WI38 (cell line): ENCODE results near the gene USPL1.
"Not testable (repeated sequence)": the region's sequence is repeated elsewhere in the genome, so short reads cannot be mapped to it uniquely, and the experiment has no call there.

ENCODE experiments used
- H3K4me3 ChIP-seq: 2 replicates; pipeline ENCODE4 v1.5.1; 2011; ENCODE audit warnings: low read depth, mild to moderate bottlenecking, control low read depth, low read length
- TF ChIP-seq, protein P1 (sequence below): IDR thresholded peaks from 2 replicates; pipeline ENCODE4 v1.5.1; 2012; ENCODE audit warnings: low read depth, mild to moderate bottlenecking, control low read depth, low read length

Gene USPL1

GRCh38 chr13:30600496-30600895 is 17.2 kb upstream of the USPL1 start:
- H3K4me3 ChIP-seq: no peak overlapping the region
- TF ChIP-seq, protein P1, sequence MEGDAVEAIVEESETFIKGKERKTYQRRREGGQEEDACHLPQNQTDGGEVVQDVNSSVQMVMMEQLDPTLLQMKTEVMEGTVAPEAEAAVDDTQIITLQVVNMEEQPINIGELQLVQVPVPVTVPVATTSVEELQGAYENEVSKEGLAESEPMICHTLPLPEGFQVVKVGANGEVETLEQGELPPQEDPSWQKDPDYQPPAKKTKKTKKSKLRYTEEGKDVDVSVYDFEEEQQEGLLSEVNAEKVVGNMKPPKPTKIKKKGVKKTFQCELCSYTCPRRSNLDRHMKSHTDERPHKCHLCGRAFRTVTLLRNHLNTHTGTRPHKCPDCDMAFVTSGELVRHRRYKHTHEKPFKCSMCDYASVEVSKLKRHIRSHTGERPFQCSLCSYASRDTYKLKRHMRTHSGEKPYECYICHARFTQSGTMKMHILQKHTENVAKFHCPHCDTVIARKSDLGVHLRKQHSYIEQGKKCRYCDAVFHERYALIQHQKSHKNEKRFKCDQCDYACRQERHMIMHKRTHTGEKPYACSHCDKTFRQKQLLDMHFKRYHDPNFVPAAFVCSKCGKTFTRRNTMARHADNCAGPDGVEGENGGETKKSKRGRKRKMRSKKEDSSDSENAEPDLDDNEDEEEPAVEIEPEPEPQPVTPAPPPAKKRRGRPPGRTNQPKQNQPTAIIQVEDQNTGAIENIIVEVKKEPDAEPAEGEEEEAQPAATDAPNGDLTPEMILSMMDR: no peak

GRCh38 chr13:30601836-30602235 is 15.9 kb upstream of the USPL1 start:
- TF ChIP-seq, protein P1: no peak

GRCh38 chr13:30605052-30605451 is 12.7 kb upstream of the USPL1 start:
- TF ChIP-seq, protein P1: no peak
- H3K4me3 ChIP-seq: no peak overlapping the region

More at GRCh38 chr13:30601836-30602235, 15.9 kb upstream of the USPL1 start:
- no peak overlapping the region for H3K4me3 ChIP-seq

DNA sequence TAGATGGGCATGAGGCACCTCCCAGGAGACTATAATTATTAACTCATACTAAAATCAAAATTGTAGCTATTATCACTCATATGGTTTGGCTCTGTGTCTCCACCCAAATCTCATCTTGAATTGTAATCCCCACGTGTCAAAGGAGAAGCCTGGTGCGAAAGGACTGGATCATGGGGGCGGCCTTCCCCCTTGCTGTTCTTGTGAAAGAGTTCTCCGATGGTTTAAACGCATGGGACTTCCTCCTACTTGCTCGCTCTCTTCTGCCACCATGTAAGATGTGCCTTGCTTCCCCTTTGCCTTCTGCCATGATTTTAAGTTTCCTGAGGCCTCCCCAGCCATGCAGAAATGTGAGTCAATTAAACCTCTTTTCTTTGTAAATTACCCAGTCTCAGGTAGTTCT is 10.5 kb upstream of the USPL1 start:
- not testable (repeated sequence) for H3K4me3 ChIP-seq

DNA sequence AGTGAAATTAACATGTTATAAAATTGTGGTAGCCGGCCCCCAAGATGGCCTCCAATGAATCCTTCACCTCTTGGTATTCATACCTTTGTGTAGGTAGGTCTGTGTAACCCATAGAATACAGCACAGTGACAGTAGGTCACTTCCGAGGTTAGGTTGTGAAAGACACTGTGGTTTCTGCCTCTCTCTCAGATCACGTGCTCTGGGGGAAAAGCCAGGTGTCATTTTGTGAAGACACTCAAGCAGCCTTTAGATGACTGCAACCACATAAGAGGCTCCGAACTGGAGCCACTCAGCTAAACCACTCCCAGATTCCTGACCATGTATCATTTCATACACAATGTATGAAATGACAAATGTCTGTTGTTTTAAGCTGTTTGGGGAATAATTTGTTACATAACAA is 9.8 kb upstream of the USPL1 start:
- H3K4me3 ChIP-seq: no peak overlapping the region
- TF ChIP-seq, protein P1: no peak

DNA sequence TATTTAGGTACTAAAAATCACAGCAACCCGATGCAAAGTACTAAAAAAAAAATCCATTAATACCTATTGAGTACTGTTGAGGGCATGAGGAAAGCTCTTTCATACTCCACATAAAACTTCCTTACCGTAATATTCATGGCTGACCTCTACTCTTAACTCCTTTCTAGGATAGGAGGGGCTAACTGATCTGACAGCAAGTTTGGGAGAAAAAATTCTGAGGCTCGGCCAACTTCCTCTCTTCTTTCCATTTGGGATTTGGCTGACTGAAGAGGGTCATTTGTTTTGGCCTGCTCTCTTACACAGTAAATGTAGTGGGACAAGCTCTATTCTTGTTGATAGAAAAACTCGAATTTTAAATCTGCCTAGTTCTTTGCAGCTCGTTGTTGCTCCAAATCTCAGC is 9.4 kb upstream of the USPL1 start:
- no peak overlapping the region for H3K4me3 ChIP-seq
- TF ChIP-seq, protein P1: no peak

DNA sequence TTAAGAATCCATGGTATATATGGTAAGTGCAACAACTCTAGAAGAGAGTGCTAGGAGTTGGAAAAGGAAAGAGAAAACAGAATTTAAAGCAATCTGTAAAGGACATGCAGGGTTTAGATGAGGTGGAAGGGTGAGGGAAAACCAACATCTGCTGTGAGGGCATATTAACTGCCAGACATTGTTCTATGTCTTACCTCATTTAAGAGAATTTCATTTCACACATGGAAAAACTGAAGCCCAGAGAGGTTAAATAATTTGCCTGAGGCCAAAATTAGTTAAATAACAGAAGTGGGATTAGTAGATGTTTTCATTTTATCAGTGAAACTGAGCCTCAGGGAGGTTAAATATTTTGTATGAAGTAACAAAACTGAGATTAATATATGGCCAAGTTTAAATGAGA is 7.4 kb upstream of the USPL1 start:
- no peak overlapping the region for H3K4me3 ChIP-seq
- TF ChIP-seq, protein P1: no peak

- peak overlapping the region; percentile 99 for H3K4me3 ChIP-seq
- TF ChIP-seq, protein P1: no peak
These were observed 2.2 kb upstream of the USPL1 start for GRCh38 chr13:30615481-30615865.
